Islet of Langerhans (tissue), 1 donor: ENCODE data around the gene AMD1.

Experiments
- FAIRE-seq: peaks from one replicate; lab custom pipeline; 2011; peaks lifted over from hg19 to GRCh38; lab: Jason Lieb, UNC

AMD1 gene

DNA sequence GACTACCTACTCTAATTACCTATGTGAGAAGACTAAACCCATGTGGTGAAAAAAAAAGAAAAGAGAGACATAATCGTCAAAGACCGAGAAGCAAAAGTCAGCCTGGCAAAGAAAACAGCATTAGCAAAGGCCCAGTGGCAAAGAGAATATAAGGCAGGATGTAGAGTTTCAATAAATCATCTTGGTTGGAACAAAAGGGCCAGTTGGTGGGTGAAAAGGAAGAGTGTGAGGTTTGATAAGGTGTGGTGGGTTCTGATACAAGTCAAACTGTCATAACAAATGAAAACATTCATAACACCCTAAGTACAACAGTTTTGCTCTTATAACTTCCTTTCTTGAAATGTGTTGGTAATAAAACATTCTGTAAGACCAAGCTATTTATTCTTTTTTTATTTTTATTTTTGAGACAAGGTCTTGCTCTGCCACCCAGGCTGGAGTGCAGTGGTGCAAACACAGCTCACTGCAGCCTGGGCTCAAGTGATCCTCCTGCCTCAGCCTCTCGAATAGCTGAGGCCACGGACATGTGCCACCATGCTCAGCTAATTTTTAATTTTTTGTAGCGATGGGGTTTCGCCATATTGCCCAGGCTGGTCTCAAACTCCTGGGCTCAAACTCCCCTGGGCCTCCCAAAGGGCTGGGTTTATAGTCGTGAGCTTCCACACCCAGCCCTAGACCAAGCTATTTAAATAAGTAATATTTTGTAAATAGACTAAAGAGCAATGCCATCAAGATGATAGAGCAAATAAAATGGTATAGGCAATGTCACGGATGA lies 65.0 kb downstream of the AMD1 start:
- FAIRE-seq: no peak

GRCh38 chr6:110944681-110945151 lies 70.1 kb downstream of the AMD1 start:
- no peak for FAIRE-seq
